Body of pancreas (tissue), 4 donors: Measurements from ENCODE around the gene TINCR.
"Not testable (repeated sequence)": the region's sequence is repeated elsewhere in the genome, so short reads cannot be mapped to it uniquely, and the experiment has no call there.

ENCODE experiments used
- POLR2A ChIP-seq, 3 donors: fragments of 450-650 bp; IDR thresholded peaks; one replicate each; pipeline ENCODE4 v1.6.1; 2016; ENCODE audit warnings: antibody characterized with exemption in 3 of 3, mild to moderate bottlenecking in 2 of 3
- TF ChIP-seq, protein P1 (sequence below), 7 experiments: fragments of 450-650 bp in 4 of 7; fragments of 200-600 bp in 3 of 7; sonication (generic) in 3 of 7; IDR thresholded peaks; one replicate each; pipeline ENCODE4 v1.5.1; 2016 to 2019; ENCODE audit warnings: antibody characterized with exemption in 7 of 7

DNA sequence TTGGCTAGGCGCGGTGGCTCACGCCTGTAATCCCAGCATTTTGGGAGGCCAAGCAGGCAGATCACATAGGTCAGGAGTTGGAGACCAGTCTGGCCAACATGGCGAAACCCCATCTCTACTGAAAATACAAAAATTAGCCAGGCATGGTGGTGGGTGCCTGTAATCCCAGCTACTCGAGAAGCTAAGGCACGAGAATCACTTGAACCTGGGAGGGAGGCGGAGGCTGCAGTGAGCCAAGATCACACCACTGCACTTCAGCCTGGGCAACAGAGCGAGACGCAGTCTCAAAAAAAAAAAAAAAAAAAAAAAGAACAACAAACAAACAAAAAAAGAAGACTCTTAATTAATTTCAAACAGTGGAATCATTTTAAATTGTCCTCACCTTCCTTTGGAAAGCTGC lies 41.0 kb upstream of the TINCR start:
- not testable (repeated sequence) for TF ChIP-seq POLR2A (IDR thresholded peaks at IDR 0.05)
- TF ChIP-seq, protein P1, sequence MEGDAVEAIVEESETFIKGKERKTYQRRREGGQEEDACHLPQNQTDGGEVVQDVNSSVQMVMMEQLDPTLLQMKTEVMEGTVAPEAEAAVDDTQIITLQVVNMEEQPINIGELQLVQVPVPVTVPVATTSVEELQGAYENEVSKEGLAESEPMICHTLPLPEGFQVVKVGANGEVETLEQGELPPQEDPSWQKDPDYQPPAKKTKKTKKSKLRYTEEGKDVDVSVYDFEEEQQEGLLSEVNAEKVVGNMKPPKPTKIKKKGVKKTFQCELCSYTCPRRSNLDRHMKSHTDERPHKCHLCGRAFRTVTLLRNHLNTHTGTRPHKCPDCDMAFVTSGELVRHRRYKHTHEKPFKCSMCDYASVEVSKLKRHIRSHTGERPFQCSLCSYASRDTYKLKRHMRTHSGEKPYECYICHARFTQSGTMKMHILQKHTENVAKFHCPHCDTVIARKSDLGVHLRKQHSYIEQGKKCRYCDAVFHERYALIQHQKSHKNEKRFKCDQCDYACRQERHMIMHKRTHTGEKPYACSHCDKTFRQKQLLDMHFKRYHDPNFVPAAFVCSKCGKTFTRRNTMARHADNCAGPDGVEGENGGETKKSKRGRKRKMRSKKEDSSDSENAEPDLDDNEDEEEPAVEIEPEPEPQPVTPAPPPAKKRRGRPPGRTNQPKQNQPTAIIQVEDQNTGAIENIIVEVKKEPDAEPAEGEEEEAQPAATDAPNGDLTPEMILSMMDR (IDR thresholded peaks at IDR 0.05) = not testable (repeated sequence)
